Fibroblast of pulmonary artery (primary cell): ENCODE results near the gene SLC7A4.

ENCODE experiments used
- DNase-seq: peaks from one replicate; pipeline ENCODE4 v3.0.0-alpha.2; 2010; ENCODE audit warnings: low read depth
- H3K4me3 ChIP-seq: replicated peaks from 2 replicates; pipeline ENCODE4 v1.5.1; 2011; ENCODE audit warnings: low read depth, mild to moderate bottlenecking, control low read depth, low read length, moderate library complexity
- CTCF ChIP-seq: IDR thresholded peaks from 2 replicates; pipeline ENCODE4 v1.5.1; 2011; ENCODE audit warnings: mild to moderate bottlenecking, control low read depth, low read length, inconsistent platforms; ENCODE audit errors: missing control alignments

Gene SLC7A4

GRCh38 chr22:20981787-20982562 lies 50.4 kb downstream of the SLC7A4 start, which contains the start of gene LZTR1:
Gene LZTR1, plus strand, starts transcription at chr22:20982297. Its CDS starts 75 bp downstream, at chr22:20982372.
- H3K4me3 ChIP-seq: peak within 1 kb of the TSS; percentile 74
- DNase-seq: peak; percentile 80

GRCh38 chr22:20980938-20981722 lies 51.2 kb downstream of the SLC7A4 start:
- no peak for DNase-seq
- peak overlapping the region; percentile 74 for H3K4me3 ChIP-seq
- no peak for TF ChIP-seq CTCF

More at GRCh38 chr22:20981787-20982562, 50.4 kb downstream of the SLC7A4 start, which contains the start of gene LZTR1:
- TF ChIP-seq CTCF: peak; percentile 50

GRCh38 chr22:20980523-20980922 lies 51.8 kb downstream of the SLC7A4 start:
- no peak for DNase-seq
- H3K4me3 ChIP-seq: no peak overlapping the region
- TF ChIP-seq CTCF: no peak

GRCh38 chr22:20979940-20980453 lies 52.4 kb downstream of the SLC7A4 start:
- DNase-seq: no peak
- peak overlapping the region; percentile 24 for H3K4me3 ChIP-seq
- no peak for TF ChIP-seq CTCF

GRCh38 chr22:20979243-20979809 lies 53.0 kb downstream of the SLC7A4 start:
- peak overlapping the region; percentile 24 for H3K4me3 ChIP-seq
- peak; percentile 86 for DNase-seq

More at GRCh38 chr22:20979243-20979809, 53.0 kb downstream of the SLC7A4 start:
- no peak for TF ChIP-seq CTCF
